ENCODE results near the gene PTPN21. TPM values are rescaled to one million over a fixed set of nuclear protein-coding genes. Genes with fewer than 3 reads are reported as not detected.
A peak's percentile ranks its signal among the peaks of the same experiment; 100 is the strongest.

The PTPN21 gene
- polyA plus RNA-seq, 1 experiment = 16.0 TPM

DNA sequence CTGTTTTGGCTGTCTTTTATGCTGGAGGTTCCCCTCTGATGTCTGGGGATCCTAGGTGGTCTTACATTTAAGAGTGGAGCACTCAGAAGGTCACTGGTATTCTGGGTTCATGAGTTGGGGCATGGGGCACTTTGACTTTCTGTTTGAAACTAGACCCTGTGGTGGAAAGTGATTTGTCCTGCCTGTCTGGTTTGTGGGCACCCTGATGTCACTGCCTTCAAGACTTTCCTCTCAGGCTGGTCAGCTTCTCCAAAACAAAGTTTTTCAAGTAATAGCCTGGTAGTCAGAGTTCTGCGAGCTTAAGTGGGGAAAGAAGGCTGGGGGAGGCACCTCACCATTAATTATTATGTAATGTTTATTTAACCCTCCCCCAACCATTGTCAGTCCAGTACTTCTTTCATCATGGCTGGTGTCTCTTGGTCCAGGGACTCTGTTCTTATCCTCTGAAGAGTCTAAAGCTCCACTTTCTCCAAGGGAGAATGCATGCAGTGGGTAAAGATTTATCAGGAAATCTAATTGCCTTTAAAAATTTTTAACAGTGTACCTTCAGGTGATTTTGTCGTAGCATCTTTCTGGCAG lies 43.4 kb upstream of the PTPN21 start:
- CTCF ChIA-PET = no interaction called here
- no peaks in the 10 kb centered on the region for H3K27me3 ChIP-seq (ENCODE audit: control insufficient read depth, insufficient read depth, low read length)
- H3K4me3 ChIP-seq (ENCODE audit: low read depth, low read length) = no peak overlapping the region
- H3K9me3 ChIP-seq (ENCODE audit: control insufficient read depth, insufficient read depth, low read length) = no peaks in the 10 kb centered on the region
- TF ChIP-seq, protein P1, sequence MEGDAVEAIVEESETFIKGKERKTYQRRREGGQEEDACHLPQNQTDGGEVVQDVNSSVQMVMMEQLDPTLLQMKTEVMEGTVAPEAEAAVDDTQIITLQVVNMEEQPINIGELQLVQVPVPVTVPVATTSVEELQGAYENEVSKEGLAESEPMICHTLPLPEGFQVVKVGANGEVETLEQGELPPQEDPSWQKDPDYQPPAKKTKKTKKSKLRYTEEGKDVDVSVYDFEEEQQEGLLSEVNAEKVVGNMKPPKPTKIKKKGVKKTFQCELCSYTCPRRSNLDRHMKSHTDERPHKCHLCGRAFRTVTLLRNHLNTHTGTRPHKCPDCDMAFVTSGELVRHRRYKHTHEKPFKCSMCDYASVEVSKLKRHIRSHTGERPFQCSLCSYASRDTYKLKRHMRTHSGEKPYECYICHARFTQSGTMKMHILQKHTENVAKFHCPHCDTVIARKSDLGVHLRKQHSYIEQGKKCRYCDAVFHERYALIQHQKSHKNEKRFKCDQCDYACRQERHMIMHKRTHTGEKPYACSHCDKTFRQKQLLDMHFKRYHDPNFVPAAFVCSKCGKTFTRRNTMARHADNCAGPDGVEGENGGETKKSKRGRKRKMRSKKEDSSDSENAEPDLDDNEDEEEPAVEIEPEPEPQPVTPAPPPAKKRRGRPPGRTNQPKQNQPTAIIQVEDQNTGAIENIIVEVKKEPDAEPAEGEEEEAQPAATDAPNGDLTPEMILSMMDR (IDR thresholded peaks at IDR 0.05; ENCODE audit: low read depth, low read length) = no peak
- DNase-seq (ENCODE audit: low read depth, low spot score) = no peak
- H3K27ac ChIP-seq (ENCODE audit: low read depth, low read length) = no peak overlapping the region
- POLR2A ChIA-PET = no interaction called here

DNA sequence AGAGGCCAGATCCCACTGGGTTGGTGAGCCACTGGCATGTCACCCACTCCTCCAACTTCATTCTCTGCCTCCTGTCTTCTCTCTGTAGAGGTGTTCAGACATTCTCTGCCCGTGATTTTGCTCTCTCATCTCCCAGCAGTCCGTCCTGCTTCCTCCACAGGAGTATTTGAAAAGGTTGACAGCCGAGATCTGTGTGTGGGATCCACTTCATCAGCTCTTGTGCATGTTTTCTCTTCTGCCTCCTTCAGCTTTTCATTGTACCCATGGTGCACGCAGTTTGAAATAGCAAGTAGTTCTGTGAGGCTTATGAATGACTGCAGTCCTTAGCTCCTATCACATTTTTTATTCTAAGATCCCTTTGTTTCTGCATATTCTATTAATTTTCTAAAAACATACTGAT lies 42.8 kb upstream of the PTPN21 start:
- no peak overlapping the region for H3K4me3 ChIP-seq (ENCODE audit: low read depth, low read length)
- TF ChIP-seq, protein P1 (IDR thresholded peaks at IDR 0.05; ENCODE audit: low read depth, low read length) = no peak
- CTCF ChIA-PET = no interaction called here
- POLR2A ChIA-PET = no interaction called here
- DNase-seq (ENCODE audit: low read depth, low spot score) = no peak
- H3K9me3 ChIP-seq (ENCODE audit: control insufficient read depth, insufficient read depth, low read length) = no peaks in the 10 kb centered on the region
- H3K27me3 ChIP-seq (ENCODE audit: control insufficient read depth, insufficient read depth, low read length) = no peaks in the 10 kb centered on the region
- no peak overlapping the region for H3K27ac ChIP-seq (ENCODE audit: low read depth, low read length)

DNA sequence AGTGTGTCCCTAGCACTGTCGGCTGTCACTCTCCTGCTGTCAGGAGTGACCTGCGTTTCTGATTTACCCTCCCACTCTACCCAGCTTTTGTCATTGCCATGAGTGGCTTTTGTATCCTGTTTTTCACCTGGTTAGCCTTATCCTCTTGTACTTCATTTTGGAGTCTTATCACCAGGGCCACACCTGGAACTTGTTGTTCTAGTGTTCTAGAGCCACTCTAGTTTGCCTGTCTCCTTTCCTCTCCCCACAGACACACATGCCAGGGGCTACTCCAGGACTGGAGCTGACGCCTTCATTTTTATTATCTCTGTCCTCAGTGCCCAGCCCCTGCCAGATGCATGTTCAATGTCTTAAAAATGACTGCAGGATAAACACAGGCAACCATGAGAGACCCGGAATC lies 42.2 kb upstream of the PTPN21 start:
- Histone ChIP-seq H3K9me3 (ENCODE audit: control insufficient read depth, insufficient read depth, low read length) (no peaks in the 10 kb centered on the region), H3K4me3 (ENCODE audit: low read depth, low read length) (no peak overlapping the region), H3K27me3 (ENCODE audit: control insufficient read depth, insufficient read depth, low read length) (no peaks in the 10 kb centered on the region), H3K27ac (ENCODE audit: low read depth, low read length) (no peak overlapping the region)
- ChIA-PET CTCF (interaction anchor here (0.6 kb wide), 1 partner anchor 366 kb away, joined by 3 read pairs; no protein-coding TSS in a partner anchor), POLR2A (no interaction called here)
- no peak for DNase-seq (ENCODE audit: low read depth, low spot score)
- TF ChIP-seq, protein P1 (IDR thresholded peaks at IDR 0.05; ENCODE audit: low read depth, low read length) = no peak

DNA sequence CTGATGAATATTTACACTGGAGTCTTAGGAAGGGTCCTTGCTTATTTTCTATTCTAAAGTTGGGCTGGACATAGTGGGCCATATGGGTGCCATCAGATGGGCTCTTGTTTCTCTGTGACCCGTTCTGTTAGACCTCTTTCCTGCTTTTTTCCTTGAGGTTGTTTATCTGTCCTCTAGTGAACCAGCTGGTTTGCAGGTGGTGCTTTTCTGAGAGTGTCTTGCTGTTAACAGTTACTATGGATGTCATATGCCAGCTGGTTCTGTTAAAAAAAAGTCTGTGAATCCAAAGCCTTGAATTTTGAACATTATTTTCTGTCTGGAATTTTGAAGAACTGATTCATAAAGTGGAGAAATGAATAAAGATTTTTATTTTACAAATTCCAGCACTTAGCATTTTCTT lies 37.2 kb upstream of the PTPN21 start:
- H3K4me3 ChIP-seq (ENCODE audit: low read depth, low read length) = no peak overlapping the region
- no peaks in the 10 kb centered on the region for H3K27me3 ChIP-seq (ENCODE audit: control insufficient read depth, insufficient read depth, low read length)
- no peaks in the 10 kb centered on the region for H3K9me3 ChIP-seq (ENCODE audit: control insufficient read depth, insufficient read depth, low read length)
- ChIA-PET POLR2A (interaction anchor here (0.7 to 1.1 kb wide), 2 partner anchors 29 to 1309 kb away, joined by 3 to 6 read pairs; no protein-coding TSS in a partner anchor), CTCF (no interaction called here)
- DNase-seq (ENCODE audit: low read depth, low spot score) = peak; percentile 34
- no peak overlapping the region for H3K27ac ChIP-seq (ENCODE audit: low read depth, low read length)
- TF ChIP-seq, protein P1 (IDR thresholded peaks at IDR 0.05; ENCODE audit: low read depth, low read length) = no peak

DNA sequence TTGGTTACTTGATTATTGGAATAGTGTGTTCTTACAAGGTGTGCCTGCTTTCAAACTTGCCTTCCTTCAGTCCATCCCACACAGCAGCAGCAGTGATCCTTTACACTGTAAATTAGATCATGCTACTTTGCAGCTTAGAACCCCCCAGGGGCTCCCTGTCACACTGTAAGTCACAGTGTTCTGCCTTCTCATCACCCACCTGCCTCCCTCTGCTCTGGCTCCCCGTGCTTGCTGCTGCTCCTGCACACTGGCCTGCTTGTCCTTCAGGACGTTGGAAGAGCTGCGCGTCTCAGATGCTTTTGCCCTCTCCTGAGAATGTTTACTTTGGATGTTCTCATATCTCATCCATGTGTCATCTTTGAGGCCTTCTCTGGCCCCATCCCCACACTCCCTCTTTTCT lies 35.4 kb upstream of the PTPN21 start:
- H3K27ac ChIP-seq (ENCODE audit: low read depth, low read length) = no peak overlapping the region
- POLR2A ChIA-PET = interaction anchor here (0.7 kb wide), 1 partner anchor 740 kb away, joined by 3 read pairs; no protein-coding TSS in a partner anchor
- TF ChIP-seq, protein P1 (IDR thresholded peaks at IDR 0.05; ENCODE audit: low read depth, low read length) = no peak
- CTCF ChIA-PET = no interaction called here
- no peak for DNase-seq (ENCODE audit: low read depth, low spot score)
- no peaks in the 10 kb centered on the region for H3K9me3 ChIP-seq (ENCODE audit: control insufficient read depth, insufficient read depth, low read length)
- H3K4me3 ChIP-seq (ENCODE audit: low read depth, low read length) = no peak overlapping the region
- no peaks in the 10 kb centered on the region for H3K27me3 ChIP-seq (ENCODE audit: control insufficient read depth, insufficient read depth, low read length)
